Astrocyte (in vitro differentiated cells and primary cell): ENCODE results near the gene PTPRK. TPM values are rescaled to one million over a fixed set of nuclear protein-coding genes. Genes with fewer than 3 reads are reported as not detected.

ENCODE experiments used
- DNase-seq: peaks from one replicate; pipeline ENCODE4 v3.0.0-alpha.2; 2010; ENCODE audit warnings: low read depth
- FAIRE-seq: peaks from 2 replicates; lab custom pipeline; 2011; peaks lifted over from hg19 to GRCh38; lab: Jason Lieb, UNC
- H2AFZ ChIP-seq: 2 replicates; pipeline ENCODE4 v1.6.0; 2012; ENCODE audit warnings: low read depth, low read length, inconsistent platforms
- H3K27ac ChIP-seq: 2 replicates; pipeline ENCODE4 v1.5.1; 2011; ENCODE audit warnings: low read depth, low read length, inconsistent platforms
- H3K27me3 ChIP-seq: 2 replicates; pipeline ENCODE4 v1.6.0; 2011; ENCODE audit warnings: low read length, inconsistent platforms; ENCODE audit not compliant: insufficient read depth
- H3K36me3 ChIP-seq: 2 replicates; pipeline ENCODE4 v1.5.1; 2011; ENCODE audit warnings: low read length, inconsistent platforms; ENCODE audit not compliant: insufficient read depth
- H3K4me1 ChIP-seq: 2 replicates; pipeline ENCODE4 v1.5.1; 2011; ENCODE audit warnings: low read length, inconsistent platforms; ENCODE audit not compliant: insufficient read depth
- H3K4me2 ChIP-seq: 2 replicates; pipeline ENCODE4 v1.6.0; 2012; ENCODE audit warnings: low read length, inconsistent platforms
- H3K4me3 ChIP-seq: 2 replicates; pipeline ENCODE4 v1.5.1; 2011; ENCODE audit warnings: low read depth, mild to moderate bottlenecking, low read length, inconsistent platforms; ENCODE audit not compliant: insufficient read depth
- H3K79me2 ChIP-seq: 2 replicates; pipeline ENCODE4 v1.6.0; 2012; ENCODE audit warnings: mild to moderate bottlenecking, low read length, inconsistent platforms; ENCODE audit not compliant: insufficient read depth
- H3K9ac ChIP-seq: 2 replicates; pipeline ENCODE4 v1.6.0; 2012; ENCODE audit warnings: mild to moderate bottlenecking, low read length, inconsistent platforms
- H3K9me3 ChIP-seq: 2 replicates; pipeline ENCODE4 v1.5.1; 2012; ENCODE audit warnings: low read depth, mild to moderate bottlenecking, low read length, inconsistent platforms; ENCODE audit not compliant: insufficient read depth
- H4K20me1 ChIP-seq: 2 replicates; pipeline ENCODE4 v1.6.0; 2012; ENCODE audit warnings: low read length, inconsistent platforms; ENCODE audit not compliant: insufficient read depth
- H3K27ac Mint-ChIP-seq: one replicate; pipeline ENCODE4 v1.8.0; 2021; ENCODE audit warnings: mild to moderate bottlenecking, mixed read lengths; ENCODE audit not compliant: unreplicated experiment
- H3K27me3 Mint-ChIP-seq: one replicate; pipeline ENCODE4 v1.8.0; 2021; ENCODE audit warnings: low read depth, mixed read lengths; ENCODE audit not compliant: unreplicated experiment
- H3K36me3 Mint-ChIP-seq: one replicate; pipeline ENCODE4 v1.8.0; 2021; ENCODE audit warnings: low read depth, mixed read lengths; ENCODE audit not compliant: unreplicated experiment
- H3K4me1 Mint-ChIP-seq: one replicate; pipeline ENCODE4 v1.8.0; 2021; ENCODE audit warnings: low read depth, mixed read lengths; ENCODE audit not compliant: unreplicated experiment
- H3K4me3 Mint-ChIP-seq: one replicate; pipeline ENCODE4 v1.8.0; 2021; ENCODE audit warnings: mild to moderate bottlenecking, moderate library complexity, mixed read lengths; ENCODE audit not compliant: unreplicated experiment
- H3K9me3 Mint-ChIP-seq: one replicate; pipeline ENCODE4 v1.8.0; 2021; ENCODE audit warnings: mild to moderate bottlenecking, mixed read lengths; ENCODE audit not compliant: unreplicated experiment
- CTCF ChIP-seq: IDR thresholded peaks from 2 replicates; pipeline ENCODE4 v1.5.1; 2011; ENCODE audit warnings: low read depth, mild to moderate bottlenecking, inconsistent platforms, low read length, moderate library complexity; ENCODE audit not compliant: insufficient read depth
- EZH2 ChIP-seq: IDR thresholded peaks from 2 replicates; pipeline ENCODE4 v1.6.1; 2012; ENCODE audit warnings: mild to moderate bottlenecking, low read length, inconsistent platforms; ENCODE audit not compliant: insufficient read depth
- total RNA-seq: library from RNA; stranded (reverse); gene quantifications from 2 replicates; pipeline ENCODE4 v1.2.1, GENCODE V29; 2021

PTPRK gene
- total RNA-seq, 1 donor from 2014 or later: 159 TPM

- Histone ChIP-seq H2AFZ (no peak overlapping the region), H3K36me3 (no peaks in the 10 kb centered on the region), H3K9ac (no peak overlapping the region), H3K4me2 (no peak overlapping the region), H4K20me1 (no peaks in the 10 kb centered on the region), H3K9me3 (no peaks in the 10 kb centered on the region), H3K79me2 (no peaks in the 10 kb centered on the region), H3K4me1 (peaks cover 14% of the 10 kb centered on the region), H3K27ac (no peak overlapping the region), H3K4me3 (no peak overlapping the region), H3K27me3 (no peaks in the 10 kb centered on the region)
- H3K27me3 Mint-ChIP-seq: no peaks in the 10 kb centered on the region
- no peak overlapping the region for H3K4me3 Mint-ChIP-seq
- H3K27ac Mint-ChIP-seq: peak overlapping the region; percentile 60
- H3K4me1 Mint-ChIP-seq: peaks cover 19% of the 10 kb centered on the region
- H3K36me3 Mint-ChIP-seq: no peaks in the 10 kb centered on the region
- FAIRE-seq: peak; percentile 20
- TF ChIP-seq CTCF (no peak), EZH2 (no peak)
- no peaks in the 10 kb centered on the region for H3K9me3 Mint-ChIP-seq
- DNase-seq: no peak
These were observed 447.0 kb downstream of the PTPRK start for GRCh38 chr6:128073389-128073788.

- H4K20me1 ChIP-seq: no peaks in the 10 kb centered on the region
- no peak for FAIRE-seq
- no peaks in the 10 kb centered on the region for H3K79me2 ChIP-seq
- TF ChIP-seq EZH2: no peak
- no peak for TF ChIP-seq CTCF
- Mint-ChIP-seq H3K4me3 (no peak overlapping the region), H3K4me1 (peaks cover 34% of the 10 kb centered on the region), H3K27ac (no peak overlapping the region), H3K9me3 (no peaks in the 10 kb centered on the region), H3K27me3 (no peaks in the 10 kb centered on the region), H3K36me3 (peaks cover 4% of the 10 kb centered on the region)
- no peaks in the 10 kb centered on the region for H3K27me3 ChIP-seq
- no peak for DNase-seq
- no peak overlapping the region for H3K4me3 ChIP-seq
- no peak overlapping the region for H3K27ac ChIP-seq
- H3K9ac ChIP-seq: no peak overlapping the region
- peaks cover 3% of the 10 kb centered on the region for H3K36me3 ChIP-seq
- H3K9me3 ChIP-seq: no peaks in the 10 kb centered on the region
- peaks cover 14% of the 10 kb centered on the region for H3K4me1 ChIP-seq
- H3K4me2 ChIP-seq: no peak overlapping the region
- no peak overlapping the region for H2AFZ ChIP-seq
These were observed 449.2 kb downstream of the PTPRK start for GRCh38 chr6:128071212-128071611.

DNA sequence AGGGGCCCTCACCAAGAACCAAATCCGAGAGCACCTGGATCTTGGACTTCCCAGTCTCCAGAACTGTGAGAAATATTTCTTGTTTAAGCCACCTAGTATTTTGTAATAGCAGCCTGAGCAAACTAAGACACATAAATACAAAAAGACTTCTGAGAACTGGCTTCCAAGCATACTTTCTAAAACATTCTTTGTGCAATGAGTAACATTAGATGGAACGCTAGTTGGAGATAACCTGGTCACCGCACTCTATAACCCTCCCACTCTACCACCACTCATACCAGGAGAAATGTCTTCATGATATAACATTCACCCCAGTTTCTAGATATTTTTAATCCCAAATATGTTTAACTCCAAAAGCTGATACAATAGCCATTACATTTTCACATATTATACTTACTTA, 450.0 kb downstream of the PTPRK start:
- H4K20me1 ChIP-seq: no peaks in the 10 kb centered on the region
- H3K79me2 ChIP-seq: no peaks in the 10 kb centered on the region
- H3K4me1 Mint-ChIP-seq: peaks cover 34% of the 10 kb centered on the region
- H3K4me2 ChIP-seq: peak overlapping the region; percentile 14
- no peak overlapping the region for H3K4me3 Mint-ChIP-seq
- no peak for FAIRE-seq
- no peaks in the 10 kb centered on the region for H3K27me3 Mint-ChIP-seq
- peaks cover 4% of the 10 kb centered on the region for H3K36me3 Mint-ChIP-seq
- no peaks in the 10 kb centered on the region for H3K9me3 Mint-ChIP-seq
- peaks cover 6% of the 10 kb centered on the region for H3K36me3 ChIP-seq
- H3K27ac ChIP-seq: peak overlapping the region; percentile 45
- H3K27ac Mint-ChIP-seq: peak overlapping the region; percentile 20
- peak; percentile 75 for DNase-seq
- H3K9me3 ChIP-seq: no peaks in the 10 kb centered on the region
- H3K9ac ChIP-seq: no peak overlapping the region
- no peaks in the 10 kb centered on the region for H3K27me3 ChIP-seq
- no peak overlapping the region for H3K4me3 ChIP-seq
- no peak for TF ChIP-seq EZH2
- TF ChIP-seq CTCF: no peak
- no peak overlapping the region for H2AFZ ChIP-seq
- peaks cover 14% of the 10 kb centered on the region for H3K4me1 ChIP-seq
